GM12865 (cell line): Measurements from ENCODE around the gene BTN2A1.
"Not testable (repeated sequence)": the region's sequence is repeated elsewhere in the genome, so short reads cannot be mapped to it uniquely, and the experiment has no call there.

Experiments
- DNase-seq: peaks from one replicate; pipeline ENCODE4 v3.0.0; 2010; ENCODE audit warnings: low read depth
- H3K4me3 ChIP-seq: 2 replicates; pipeline ENCODE4 v1.5.1; 2011; ENCODE audit warnings: mild to moderate bottlenecking, low read depth, low read length, control low read depth
- CTCF ChIP-seq: IDR thresholded peaks from 2 replicates; pipeline ENCODE4 v1.5.1; 2011; ENCODE audit warnings: low read length, control low read depth, low read depth, inconsistent platforms; ENCODE audit not compliant: insufficient read depth; ENCODE audit errors: missing control alignments

Gene BTN2A1

GRCh38 chr6:26415036-26415614 lies 42.6 kb upstream of the BTN2A1 start:
- DNase-seq, result no peak
- TF ChIP-seq CTCF, result no peak

DNA sequence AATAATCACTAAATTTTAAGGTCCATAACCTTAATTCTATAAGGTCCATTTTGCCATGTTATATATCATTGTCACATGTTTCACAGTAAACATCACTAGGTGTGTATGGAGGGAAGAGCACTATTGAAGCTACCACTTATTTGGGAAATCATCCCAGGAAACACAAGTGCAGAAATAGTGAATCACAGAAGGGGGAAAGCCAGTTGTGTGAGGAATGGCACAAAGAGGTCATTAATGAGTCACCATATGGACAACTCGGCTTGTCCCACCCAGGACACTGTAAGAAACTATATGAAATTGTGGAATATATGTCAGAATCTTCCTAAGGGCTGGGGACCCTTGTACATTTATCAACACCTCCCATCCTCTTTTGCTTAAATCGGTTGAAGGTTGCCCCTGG lies 42.0 kb upstream of the BTN2A1 start:
- DNase-seq, result no peak
- no peak overlapping the region for H3K4me3 ChIP-seq
- TF ChIP-seq CTCF, result no peak

More at GRCh38 chr6:26415036-26415614, 42.6 kb upstream of the BTN2A1 start:
- no peak overlapping the region for H3K4me3 ChIP-seq

DNA sequence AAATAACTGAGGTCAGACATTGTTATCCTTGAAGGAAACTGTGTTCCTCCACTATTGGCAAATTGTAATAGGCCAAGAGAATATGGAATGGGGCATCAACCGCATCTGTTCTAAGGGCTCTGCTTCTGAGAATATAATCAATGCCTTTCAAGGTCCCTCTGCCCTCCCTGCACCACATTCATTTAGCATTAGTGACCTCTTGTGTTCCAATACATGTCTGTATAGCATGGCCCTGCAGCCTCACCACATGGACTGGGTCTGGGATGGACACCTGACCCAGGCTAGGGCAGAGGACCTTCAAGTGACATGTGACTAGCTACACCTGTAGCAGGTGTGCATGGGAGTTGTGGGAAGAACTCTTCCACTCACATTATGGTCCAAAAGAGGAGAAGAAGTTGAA lies 41.5 kb upstream of the BTN2A1 start:
- no peak overlapping the region for H3K4me3 ChIP-seq
- TF ChIP-seq CTCF, result no peak
- no peak for DNase-seq

GRCh38 chr6:26418077-26418476 lies 39.7 kb upstream of the BTN2A1 start:
- DNase-seq, H3K4me3 ChIP-seq: not testable (repeated sequence)

DNA sequence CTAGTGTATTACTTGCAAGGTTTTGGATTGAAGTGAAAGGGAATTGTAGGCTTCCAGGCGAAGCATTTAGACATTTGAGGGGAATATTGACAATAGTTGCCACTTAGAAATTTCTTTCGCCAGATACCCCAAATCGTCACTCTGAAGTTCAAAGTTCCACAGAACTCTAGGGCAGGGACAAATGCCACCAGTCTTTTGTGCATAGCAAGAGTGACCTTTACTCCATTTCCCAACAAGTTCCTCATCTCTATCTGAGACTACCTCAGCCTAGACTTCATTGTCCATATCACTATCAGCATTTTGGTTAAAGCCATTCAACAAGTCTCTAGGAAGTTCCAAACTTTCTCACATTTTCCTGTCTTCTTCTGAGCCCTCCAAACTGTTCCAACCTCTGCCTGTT lies 39.0 kb upstream of the BTN2A1 start:
- not testable (repeated sequence) for H3K4me3 ChIP-seq, DNase-seq

- TF ChIP-seq CTCF, result peak; percentile 56
- peak overlapping the region; percentile 97 for H3K4me3 ChIP-seq
Measured at GRCh38 chr6:26420688-26421171, 37.0 kb upstream of the BTN2A1 start.

GRCh38 chr6:26421259-26422144 lies 36.3 kb upstream of the BTN2A1 start:
- peak overlapping the region; percentile 97 for H3K4me3 ChIP-seq
- DNase-seq, result peak; percentile 79
- no peak for TF ChIP-seq CTCF

More at GRCh38 chr6:26420688-26421171, 37.0 kb upstream of the BTN2A1 start:
- peak; percentile 64 for DNase-seq

DNA sequence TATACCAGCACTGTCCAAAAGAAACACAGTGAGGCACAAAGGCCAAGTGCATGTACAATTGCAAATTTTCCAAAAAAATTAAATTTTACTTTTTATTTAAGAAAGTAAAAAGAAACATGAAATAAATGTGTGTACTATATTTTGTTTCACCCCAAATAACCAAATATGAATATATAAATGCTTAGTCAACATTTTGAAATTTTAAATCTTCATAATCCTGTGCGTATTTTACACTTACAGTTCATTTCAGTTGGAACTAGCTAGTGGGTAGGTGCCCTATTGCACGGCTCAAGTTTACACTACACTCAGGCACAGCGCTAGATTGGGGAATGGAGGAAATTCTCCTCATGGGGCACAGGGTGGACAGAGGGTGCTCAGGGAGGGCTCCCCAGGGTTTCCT lies 35.4 kb upstream of the BTN2A1 start:
- no peak for TF ChIP-seq CTCF
- no peak for DNase-seq
- H3K4me3 ChIP-seq, result peak overlapping the region; percentile 97
